ENCODE data around the gene SOD1. TPM values are rescaled to one million over a fixed set of nuclear protein-coding genes. Genes with fewer than 3 reads are reported as not detected.

The SOD1 gene
- total RNA-seq, 1 donor from 2014 or later: 205 TPM

- TF ChIP-seq, protein P1, sequence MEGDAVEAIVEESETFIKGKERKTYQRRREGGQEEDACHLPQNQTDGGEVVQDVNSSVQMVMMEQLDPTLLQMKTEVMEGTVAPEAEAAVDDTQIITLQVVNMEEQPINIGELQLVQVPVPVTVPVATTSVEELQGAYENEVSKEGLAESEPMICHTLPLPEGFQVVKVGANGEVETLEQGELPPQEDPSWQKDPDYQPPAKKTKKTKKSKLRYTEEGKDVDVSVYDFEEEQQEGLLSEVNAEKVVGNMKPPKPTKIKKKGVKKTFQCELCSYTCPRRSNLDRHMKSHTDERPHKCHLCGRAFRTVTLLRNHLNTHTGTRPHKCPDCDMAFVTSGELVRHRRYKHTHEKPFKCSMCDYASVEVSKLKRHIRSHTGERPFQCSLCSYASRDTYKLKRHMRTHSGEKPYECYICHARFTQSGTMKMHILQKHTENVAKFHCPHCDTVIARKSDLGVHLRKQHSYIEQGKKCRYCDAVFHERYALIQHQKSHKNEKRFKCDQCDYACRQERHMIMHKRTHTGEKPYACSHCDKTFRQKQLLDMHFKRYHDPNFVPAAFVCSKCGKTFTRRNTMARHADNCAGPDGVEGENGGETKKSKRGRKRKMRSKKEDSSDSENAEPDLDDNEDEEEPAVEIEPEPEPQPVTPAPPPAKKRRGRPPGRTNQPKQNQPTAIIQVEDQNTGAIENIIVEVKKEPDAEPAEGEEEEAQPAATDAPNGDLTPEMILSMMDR (IDR thresholded peaks at IDR 0.05): no peak
Observed at GRCh38 chr21:31706562-31706961, 47.1 kb downstream of the SOD1 start.

DNA sequence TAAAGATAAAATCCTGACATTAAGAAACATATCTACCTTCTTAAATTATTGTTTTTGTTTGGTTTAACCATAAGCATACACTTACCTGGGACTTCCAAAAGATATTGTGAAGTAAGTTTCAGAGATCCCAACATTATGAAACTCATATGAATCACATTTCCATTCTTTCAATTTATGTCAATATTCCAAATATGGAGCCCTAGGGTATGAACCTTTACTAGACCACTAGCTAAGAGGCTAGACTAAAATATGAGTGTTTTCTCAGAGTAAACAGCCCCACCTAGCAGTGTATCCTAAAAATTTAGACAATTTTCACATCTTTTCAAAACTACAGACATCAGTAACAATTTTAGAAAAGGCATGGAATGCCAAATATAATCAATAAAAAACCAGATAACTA, 48.0 kb downstream of the SOD1 start:
- peaks cover 45% of the 10 kb centered on the region for H3K4me1 Mint-ChIP-seq (ENCODE audit: unreplicated experiment)

More at GRCh38 chr21:31706562-31706961, 47.1 kb downstream of the SOD1 start:
- Mint-ChIP-seq H3K9me3 (ENCODE audit: unreplicated experiment) (no peaks in the 10 kb centered on the region), H3K4me1 (ENCODE audit: unreplicated experiment) (peaks cover 39% of the 10 kb centered on the region), H3K36me3 (ENCODE audit: unreplicated experiment) (peaks cover 12% of the 10 kb centered on the region), H3K27me3 (ENCODE audit: unreplicated experiment) (no peaks in the 10 kb centered on the region), H3K4me3 (ENCODE audit: unreplicated experiment) (no peak overlapping the region), H3K27ac (ENCODE audit: unreplicated experiment) (no peak overlapping the region)
- no peak for DNase-seq (ENCODE audit: extremely low spot score, unreplicated experiment)

GRCh38 chr21:31708541-31708940, 49.0 kb downstream of the SOD1 start:
- H3K4me1 Mint-ChIP-seq (ENCODE audit: unreplicated experiment): peaks cover 54% of the 10 kb centered on the region
- TF ChIP-seq, protein P1 (IDR thresholded peaks at IDR 0.05): no peak
- no peaks in the 10 kb centered on the region for H3K27me3 Mint-ChIP-seq (ENCODE audit: unreplicated experiment)
- no peaks in the 10 kb centered on the region for H3K9me3 Mint-ChIP-seq (ENCODE audit: unreplicated experiment)
- no peak overlapping the region for H3K27ac Mint-ChIP-seq (ENCODE audit: unreplicated experiment)
- no peak overlapping the region for H3K4me3 Mint-ChIP-seq (ENCODE audit: unreplicated experiment)
- H3K36me3 Mint-ChIP-seq (ENCODE audit: unreplicated experiment): peaks cover 3% of the 10 kb centered on the region
- DNase-seq (ENCODE audit: extremely low spot score, unreplicated experiment): no peak

More for the DNA sequence above, 48.0 kb downstream of the SOD1 start:
- DNase-seq (ENCODE audit: extremely low spot score, unreplicated experiment): no peak
- H3K27me3 Mint-ChIP-seq (ENCODE audit: unreplicated experiment): no peaks in the 10 kb centered on the region
- H3K9me3 Mint-ChIP-seq (ENCODE audit: unreplicated experiment): no peaks in the 10 kb centered on the region
- peaks cover 5% of the 10 kb centered on the region for H3K36me3 Mint-ChIP-seq (ENCODE audit: unreplicated experiment)
- H3K4me3 Mint-ChIP-seq (ENCODE audit: unreplicated experiment): no peak overlapping the region
- H3K27ac Mint-ChIP-seq (ENCODE audit: unreplicated experiment): peak overlapping the region; percentile 7
- TF ChIP-seq, protein P1 (IDR thresholded peaks at IDR 0.05): no peak

- H3K4me1 Mint-ChIP-seq (ENCODE audit: unreplicated experiment): peaks cover 73% of the 10 kb centered on the region
- no peaks in the 10 kb centered on the region for H3K36me3 Mint-ChIP-seq (ENCODE audit: unreplicated experiment)
- TF ChIP-seq, protein P1 (IDR thresholded peaks at IDR 0.05): no peak
- H3K4me3 Mint-ChIP-seq (ENCODE audit: unreplicated experiment): no peak overlapping the region
- H3K27ac Mint-ChIP-seq (ENCODE audit: unreplicated experiment): peak overlapping the region; percentile 75
- DNase-seq (ENCODE audit: extremely low spot score, unreplicated experiment): no peak
- H3K9me3 Mint-ChIP-seq (ENCODE audit: unreplicated experiment): no peaks in the 10 kb centered on the region
- H3K27me3 Mint-ChIP-seq (ENCODE audit: unreplicated experiment): no peaks in the 10 kb centered on the region
Observed at GRCh38 chr21:31710586-31710985, 51.1 kb downstream of the SOD1 start.

GRCh38 chr21:31711326-31711725, 51.8 kb downstream of the SOD1 start:
- H3K4me3 Mint-ChIP-seq (ENCODE audit: unreplicated experiment): no peak overlapping the region
- H3K4me1 Mint-ChIP-seq (ENCODE audit: unreplicated experiment): peaks cover 78% of the 10 kb centered on the region
- H3K27ac Mint-ChIP-seq (ENCODE audit: unreplicated experiment): peak overlapping the region; percentile 75
- TF ChIP-seq, protein P1 (IDR thresholded peaks at IDR 0.05): no peak
- no peaks in the 10 kb centered on the region for H3K27me3 Mint-ChIP-seq (ENCODE audit: unreplicated experiment)
- no peaks in the 10 kb centered on the region for H3K9me3 Mint-ChIP-seq (ENCODE audit: unreplicated experiment)
- no peaks in the 10 kb centered on the region for H3K36me3 Mint-ChIP-seq (ENCODE audit: unreplicated experiment)
- no peak for DNase-seq (ENCODE audit: extremely low spot score, unreplicated experiment)
